NCI-H2227 (cell line): ENCODE results near the gene SIM2.

Source experiments
- DNase-seq: peaks from one replicate; lab custom pipeline; 2025; ENCODE audit not compliant: unreplicated experiment; lab: John Stamatoyannopoulos, UW

Gene SIM2

GRCh38 chr21:36734367-36735200, 35.7 kb downstream of the SIM2 start:
- DNase-seq = no peak

- DNase-seq = no peak
These were observed 36.2 kb downstream of the SIM2 start for GRCh38 chr21:36735201-36735515.

GRCh38 chr21:36735724-36736320, 36.9 kb downstream of the SIM2 start:
- DNase-seq = no peak

GRCh38 chr21:36738489-36739126, 39.7 kb downstream of the SIM2 start:
- no peak for DNase-seq

GRCh38 chr21:36741506-36741905, 42.6 kb downstream of the SIM2 start:
- no peak for DNase-seq

GRCh38 chr21:36743008-36743407, 44.1 kb downstream of the SIM2 start:
- DNase-seq = no peak

GRCh38 chr21:36743446-36743845, 44.5 kb downstream of the SIM2 start:
- no peak for DNase-seq

- DNase-seq = no peak
These were observed 45.3 kb downstream of the SIM2 start for GRCh38 chr21:36744190-36744559.

GRCh38 chr21:36744560-36745231, 45.8 kb downstream of the SIM2 start:
- no peak for DNase-seq

GRCh38 chr21:36745459-36745858, 46.5 kb downstream of the SIM2 start:
- no peak for DNase-seq

GRCh38 chr21:36747041-36747814, 48.3 kb downstream of the SIM2 start:
- DNase-seq = peak; percentile 56

- DNase-seq = peak; percentile 82
These were observed 49.0 kb downstream of the SIM2 start for GRCh38 chr21:36747815-36748383.

- peak; percentile 6 for DNase-seq
These were observed 51.1 kb downstream of the SIM2 start for GRCh38 chr21:36749935-36750575.

- no peak for DNase-seq
These were observed 51.7 kb downstream of the SIM2 start for GRCh38 chr21:36750576-36750959.

- no peak for DNase-seq
These were observed 52.5 kb downstream of the SIM2 start for GRCh38 chr21:36751383-36751782.

- DNase-seq = no peak
These were observed 54.6 kb downstream of the SIM2 start for GRCh38 chr21:36753556-36753955.

GRCh38 chr21:36754241-36754898, 55.5 kb downstream of the SIM2 start:
- no peak for DNase-seq

GRCh38 chr21:36756527-36756926, 57.6 kb downstream of the SIM2 start:
- DNase-seq = no peak

- DNase-seq = no peak
These were observed 58.3 kb downstream of the SIM2 start for GRCh38 chr21:36757196-36757595.
